CD4-positive, alpha-beta memory T cell (primary cell): ENCODE results near the gene CPXM2. TPM values are rescaled to one million over a fixed set of nuclear protein-coding genes. Genes with fewer than 3 reads are reported as not detected.

Experiments
- CTCF ChIA-PET: fragments of 350-600 bp; sonication (Branson Sonifier 250); formaldehyde crosslinking; loops from one replicate; lab custom pipeline; 2021; ENCODE audit warnings: inconsistent platforms; ENCODE audit not compliant: partially characterized antibody; lab: Charles Lee
- POLR2A ChIA-PET: fragments of 350-600 bp; sonication (Branson Sonifier 250); formaldehyde crosslinking; loops from one replicate; lab custom pipeline; 2021; ENCODE audit not compliant: partially characterized antibody; lab: Charles Lee
- DNase-seq, 5 donors: peaks; one replicate each; pipeline versions ENCODE4 v3.0.0 to v3.0.0-alpha.2; 2020 to 2022; ENCODE audit warnings: mixed read lengths in 1 of 5
- H3K27ac ChIP-seq: one replicate; pipeline ENCODE4 v1.7.0; 2013; ENCODE audit warnings: low read depth, low read length
- H3K27me3 ChIP-seq: 2 replicates; pipeline ENCODE4 v1.7.0; 2013; ENCODE audit warnings: mild to moderate bottlenecking, low read length, moderate library complexity; ENCODE audit not compliant: insufficient read depth
- H3K36me3 ChIP-seq: 2 replicates; pipeline ENCODE4 v1.7.0; 2013; ENCODE audit warnings: mild to moderate bottlenecking, low read length, moderate library complexity; ENCODE audit not compliant: insufficient read depth
- H3K4me1 ChIP-seq: 2 replicates; pipeline ENCODE4 v1.7.0; 2013; ENCODE audit warnings: mild to moderate bottlenecking, low read length, moderate library complexity; ENCODE audit not compliant: insufficient read depth
- H3K4me3 ChIP-seq, 2 donors: one replicate each; pipeline ENCODE4 v1.7.0; 2013; ENCODE audit warnings: low read length in 2 of 2, mild to moderate bottlenecking in 1 of 2
- H3K9me3 ChIP-seq, 2 donors: one replicate each; pipeline ENCODE4 v1.7.0; 2013; ENCODE audit warnings: low read length in 2 of 2, control low read depth in 1 of 2; ENCODE audit not compliant: control insufficient read depth in 1 of 2
- H3K27ac Mint-ChIP-seq, 7 donors: one replicate each; pipeline ENCODE4 v1.8.0; 2020 to 2021; ENCODE audit warnings: mixed read lengths in 7 of 7, mild to moderate bottlenecking in 6 of 7, inconsistent platforms in 3 of 7, moderate library complexity in 3 of 7
- H3K27me3 Mint-ChIP-seq, 2 donors: one replicate each; pipeline ENCODE4 v1.8.0; 2020 to 2021; ENCODE audit warnings: mixed read lengths in 2 of 2
- H3K36me3 Mint-ChIP-seq, 2 donors: one replicate each; pipeline ENCODE4 v1.8.0; 2020 to 2021; ENCODE audit warnings: mixed read lengths in 2 of 2, inconsistent platforms in 1 of 2, mild to moderate bottlenecking in 1 of 2
- H3K4me1 Mint-ChIP-seq, 4 donors: one replicate each; pipeline ENCODE4 v1.8.0; 2020 to 2021; ENCODE audit warnings: mixed read lengths in 4 of 4, mild to moderate bottlenecking in 1 of 4
- H3K4me3 Mint-ChIP-seq, 8 donors: one replicate each; pipeline ENCODE4 v1.8.0; 2020 to 2021; ENCODE audit warnings: mixed read lengths in 8 of 8, mild to moderate bottlenecking in 7 of 8, moderate library complexity in 6 of 8, inconsistent platforms in 3 of 8
- H3K9me3 Mint-ChIP-seq, 8 donors: one replicate each; pipeline ENCODE4 v1.8.0; 2020 to 2021; ENCODE audit warnings: mixed read lengths in 8 of 8, mild to moderate bottlenecking in 5 of 8, inconsistent platforms in 3 of 8, moderate library complexity in 1 of 8
- intact Hi-C: fragments of 100-400 bp; cut with micrococcal nuclease; formaldehyde crosslinking; loops from one replicate; pipeline ENCODE4 v1.15.1; 2023
- polyA plus RNA-seq, 2 donors: library from polyadenylated mRNA; unstranded; fragments of 300-500 nt; fragmentation: Illumina TruSeq; gene quantifications; one replicate each; pipeline ENCODE4 v1.2.3, GENCODE V29; 2021
- total RNA-seq, 2 experiments: library from RNA; stranded (reverse); gene quantifications; one replicate each; pipeline ENCODE4 v1.2.3, GENCODE V29; 2021

Gene CPXM2
- total and polyA plus RNA-seq, 4 experiments from 2014 or later: not detected

- Mint-ChIP-seq H3K4me3 (no peak overlapping the region), H3K36me3 (no peaks in the 10 kb centered on the region), H3K4me1 (no peaks in the 10 kb centered on the region), H3K9me3 (peaks cover 0 to 5% (median 0%) of the 10 kb centered on the region in 8 donors), H3K27me3 (peaks cover 2 to 6% of the 10 kb centered on the region in 2 donors), H3K27ac (no peak overlapping the region)
- no peaks in the 10 kb centered on the region for H3K4me1 ChIP-seq
- H3K27me3 ChIP-seq: no peaks in the 10 kb centered on the region
- DNase-seq: no peak
- no peaks in the 10 kb centered on the region for H3K36me3 ChIP-seq
- ChIA-PET POLR2A (no interaction called here), CTCF (no interaction called here)
- intact Hi-C loops: no loop called here
- no peak overlapping the region for H3K4me3 ChIP-seq
- H3K27ac ChIP-seq: no peak overlapping the region
- H3K9me3 ChIP-seq: no peaks in the 10 kb centered on the region
Measured at GRCh38 chr10:123855008-123855684, 36.5 kb downstream of the CPXM2 start.

DNA sequence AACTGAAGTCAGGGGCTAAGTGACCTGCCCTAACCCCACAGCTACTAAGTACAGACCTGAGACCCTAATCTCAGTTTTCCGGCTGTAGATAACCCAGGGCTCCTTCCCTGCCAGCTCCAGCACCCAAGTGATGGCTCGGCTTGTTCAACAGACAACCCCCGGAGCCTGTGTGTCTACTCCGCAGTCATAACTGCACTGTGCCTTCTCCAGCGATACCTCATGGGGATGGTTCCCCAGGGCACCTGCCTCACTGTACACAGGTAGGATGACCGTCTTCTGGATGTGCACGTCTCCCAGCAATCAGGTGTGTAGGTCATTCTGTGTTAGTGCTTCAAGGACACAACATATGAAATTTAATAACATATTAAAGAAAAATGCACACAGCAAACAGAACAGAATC lies 37.1 kb downstream of the CPXM2 start:
- no peaks in the 10 kb centered on the region for H3K4me1 Mint-ChIP-seq
- peaks cover 2 to 6% of the 10 kb centered on the region in 2 donors for H3K27me3 Mint-ChIP-seq
- intact Hi-C loops: no loop called here
- DNase-seq: no peak
- no peaks in the 10 kb centered on the region for H3K9me3 ChIP-seq
- peaks cover 0 to 5% (median 0%) of the 10 kb centered on the region in 8 donors for H3K9me3 Mint-ChIP-seq
- H3K27ac ChIP-seq: no peak overlapping the region
- no peaks in the 10 kb centered on the region for H3K27me3 ChIP-seq
- H3K4me3 Mint-ChIP-seq: no peak overlapping the region
- H3K4me1 ChIP-seq: no peaks in the 10 kb centered on the region
- H3K36me3 ChIP-seq: no peaks in the 10 kb centered on the region
- POLR2A ChIA-PET: no interaction called here
- H3K4me3 ChIP-seq: no peak overlapping the region
- H3K36me3 Mint-ChIP-seq: no peaks in the 10 kb centered on the region
- no peak overlapping the region for H3K27ac Mint-ChIP-seq
- CTCF ChIA-PET: no interaction called here

GRCh38 chr10:123854003-123854402 lies 37.6 kb downstream of the CPXM2 start:
- Histone ChIP-seq H3K27me3 (no peaks in the 10 kb centered on the region), H3K27ac (no peak overlapping the region), H3K36me3 (no peaks in the 10 kb centered on the region), H3K4me1 (no peaks in the 10 kb centered on the region), H3K4me3 (no peak overlapping the region), H3K9me3 (no peaks in the 10 kb centered on the region)
- H3K27me3 Mint-ChIP-seq: peaks cover 2 to 6% of the 10 kb centered on the region in 2 donors
- CTCF ChIA-PET: no interaction called here
- no peak for DNase-seq
- POLR2A ChIA-PET: no interaction called here
- H3K27ac Mint-ChIP-seq: no peak overlapping the region
- H3K4me3 Mint-ChIP-seq: no peak overlapping the region
- peaks cover 0 to 5% (median 0%) of the 10 kb centered on the region in 8 donors for H3K9me3 Mint-ChIP-seq
- intact Hi-C loops: no loop called here
- H3K36me3 Mint-ChIP-seq: no peaks in the 10 kb centered on the region
- H3K4me1 Mint-ChIP-seq: no peaks in the 10 kb centered on the region

- H3K9me3 Mint-ChIP-seq: peaks cover 0 to 5% (median 0%) of the 10 kb centered on the region in 8 donors
- POLR2A ChIA-PET: no interaction called here
- no peaks in the 10 kb centered on the region for H3K36me3 ChIP-seq
- H3K27ac Mint-ChIP-seq: no peak overlapping the region
- no peaks in the 10 kb centered on the region for H3K27me3 ChIP-seq
- no peak overlapping the region for H3K27ac ChIP-seq
- peaks cover 2 to 6% of the 10 kb centered on the region in 2 donors for H3K27me3 Mint-ChIP-seq
- H3K36me3 Mint-ChIP-seq: no peaks in the 10 kb centered on the region
- H3K4me1 Mint-ChIP-seq: no peaks in the 10 kb centered on the region
- H3K4me1 ChIP-seq: no peaks in the 10 kb centered on the region
- no peak overlapping the region for H3K4me3 ChIP-seq
- CTCF ChIA-PET: no interaction called here
- no peak overlapping the region for H3K4me3 Mint-ChIP-seq
- intact Hi-C loops: no loop called here
- no peaks in the 10 kb centered on the region for H3K9me3 ChIP-seq
- no peak for DNase-seq
Measured at GRCh38 chr10:123852411-123852951, 39.1 kb downstream of the CPXM2 start.

- no peak overlapping the region for H3K27ac ChIP-seq
Measured at GRCh38 chr10:123848564-123849457, 42.8 kb downstream of the CPXM2 start.

DNA sequence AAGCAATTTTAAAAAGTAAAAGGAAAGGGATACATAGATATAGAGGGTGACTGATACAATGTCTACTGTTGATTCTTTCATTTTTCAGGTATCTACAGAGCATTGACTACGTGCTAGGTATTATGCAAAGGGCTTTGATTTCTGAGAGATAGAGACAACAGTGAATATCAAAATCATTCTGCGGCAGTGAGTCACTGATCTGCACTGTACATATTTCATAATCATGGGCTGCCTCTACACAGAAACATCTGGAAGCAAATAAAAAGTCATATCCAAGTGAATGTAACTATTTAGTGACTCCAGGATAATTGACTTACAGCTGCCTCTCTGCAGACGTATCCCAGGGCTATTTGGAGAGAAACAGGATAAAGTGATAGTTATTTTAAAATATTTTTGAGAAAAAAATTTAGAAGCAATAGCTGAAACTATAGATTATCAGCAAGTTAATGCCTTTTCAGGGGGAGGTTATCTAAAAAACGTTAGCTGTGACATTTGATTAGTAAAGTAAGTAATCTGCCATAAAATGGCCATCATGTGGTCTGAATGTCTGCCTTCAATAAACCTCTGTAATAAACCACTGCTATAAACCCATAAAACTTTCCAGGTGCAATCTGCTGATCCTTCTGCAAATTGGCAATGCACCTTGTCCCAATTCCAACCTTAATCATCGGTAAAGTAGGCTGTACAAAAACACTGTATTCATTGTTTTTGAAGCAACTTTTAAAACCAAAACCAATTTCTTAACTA lies 43.7 kb downstream of the CPXM2 start:
- Histone ChIP-seq H3K36me3 (no peaks in the 10 kb centered on the region), H3K4me3 (no peak overlapping the region), H3K27me3 (no peaks in the 10 kb centered on the region), H3K4me1 (no peaks in the 10 kb centered on the region), H3K9me3 (no peaks in the 10 kb centered on the region), H3K27ac (no peak overlapping the region)
- intact Hi-C loops: no loop called here
- Mint-ChIP-seq H3K9me3 (peaks cover 0 to 5% (median 1%) of the 10 kb centered on the region in 8 donors), H3K27ac (no peak overlapping the region), H3K36me3 (no peaks in the 10 kb centered on the region), H3K27me3 (peaks cover 2 to 6% of the 10 kb centered on the region in 2 donors), H3K4me1 (no peaks in the 10 kb centered on the region), H3K4me3 (no peak overlapping the region)
- CTCF ChIA-PET: no interaction called here
- POLR2A ChIA-PET: no interaction called here
- DNase-seq: no peak

More at GRCh38 chr10:123848564-123849457, 42.8 kb downstream of the CPXM2 start:
- no peaks in the 10 kb centered on the region for H3K36me3 ChIP-seq
- H3K4me3 ChIP-seq: no peak overlapping the region
- ChIA-PET CTCF (no interaction called here), POLR2A (no interaction called here)
- peaks cover 0 to 5% (median 1%) of the 10 kb centered on the region in 8 donors for H3K9me3 Mint-ChIP-seq
- DNase-seq: no peak
- intact Hi-C loops: no loop called here
- H3K27me3 ChIP-seq: no peaks in the 10 kb centered on the region
- H3K27me3 Mint-ChIP-seq: peaks cover 2 to 6% of the 10 kb centered on the region in 2 donors
- no peak overlapping the region for H3K4me3 Mint-ChIP-seq
- H3K4me1 ChIP-seq: no peaks in the 10 kb centered on the region
- H3K9me3 ChIP-seq: no peaks in the 10 kb centered on the region
- H3K36me3 Mint-ChIP-seq: no peaks in the 10 kb centered on the region
- no peaks in the 10 kb centered on the region for H3K4me1 Mint-ChIP-seq
- no peak overlapping the region for H3K27ac Mint-ChIP-seq

DNA sequence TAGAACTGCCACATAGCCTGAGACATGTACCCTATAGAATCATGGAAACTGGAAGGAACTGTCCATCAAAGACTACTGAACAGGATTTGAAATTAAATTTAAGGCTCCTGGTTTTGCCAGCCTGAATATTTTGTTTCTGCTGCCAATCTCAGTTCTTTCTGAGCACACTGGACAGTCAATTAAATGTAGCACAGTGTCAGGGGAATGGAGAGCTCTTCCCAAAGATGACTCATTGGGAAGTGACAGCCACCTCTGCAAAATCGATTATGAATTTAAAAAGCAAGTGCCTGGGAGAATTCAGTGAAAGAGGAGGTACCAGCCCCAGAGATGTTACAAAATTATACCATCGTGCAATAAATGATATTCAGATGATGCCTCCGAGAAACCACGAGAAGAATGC lies 47.8 kb downstream of the CPXM2 start:
- Histone ChIP-seq H3K4me1 (no peaks in the 10 kb centered on the region), H3K27me3 (no peaks in the 10 kb centered on the region), H3K36me3 (no peaks in the 10 kb centered on the region), H3K9me3 (no peaks in the 10 kb centered on the region), H3K27ac (no peak overlapping the region), H3K4me3 (no peak overlapping the region)
- H3K4me1 Mint-ChIP-seq: no peaks in the 10 kb centered on the region
- no peak for DNase-seq
- no peaks in the 10 kb centered on the region for H3K36me3 Mint-ChIP-seq
- no peak overlapping the region for H3K27ac Mint-ChIP-seq
- H3K27me3 Mint-ChIP-seq: peaks cover 0 to 7% of the 10 kb centered on the region in 2 donors
- ChIA-PET POLR2A (no interaction called here), CTCF (no interaction called here)
- H3K9me3 Mint-ChIP-seq: peaks cover 0 to 3% (median 0%) of the 10 kb centered on the region in 8 donors
- intact Hi-C loops: no loop called here
- H3K4me3 Mint-ChIP-seq: peak overlapping the region in 1 of 8 donors; percentile 45
